HEK293T (cell line): ENCODE data around the gene SHD.

Experiments used
- CTCF ChIA-PET: fragments of 350-600 bp; formaldehyde crosslinking; extraction: SDS; loops from one replicate; lab custom pipeline; 2021; ENCODE audit warnings: antibody characterized with exemption, inconsistent platforms; lab: Yijun Ruan, JAX
- POLR2A ChIA-PET: fragments of 350-600 bp; formaldehyde crosslinking; extraction: SDS; loops from one replicate; lab custom pipeline; 2020; ENCODE audit warnings: antibody characterized with exemption, inconsistent platforms; lab: Yijun Ruan, JAX
- DNase-seq: peaks from one replicate; pipeline ENCODE4 v3.0.0; 2012; ENCODE audit warnings: mixed read lengths; ENCODE audit errors: extremely low spot score
- ARNT ChIP-seq: fragments of 450-650 bp; IDR thresholded peaks from 2 replicates; pipeline ENCODE4 v1.6.1; 2017; ENCODE audit warnings: mild to moderate bottlenecking
- BHLHE40 ChIP-seq: fragments of 450-650 bp; IDR thresholded peaks from 2 replicates; pipeline ENCODE4 v1.6.1; 2016; ENCODE audit warnings: mild to moderate bottlenecking, moderate library complexity, borderline replicate concordance
- CTBP1 ChIP-seq: fragments of 450-650 bp; IDR thresholded peaks from 2 replicates; pipeline ENCODE4 v1.6.1; 2016; ENCODE audit warnings: borderline replicate concordance
- ELF4 ChIP-seq: fragments of 450-650 bp; IDR thresholded peaks from 2 replicates; pipeline ENCODE4 v1.6.1; 2017; ENCODE audit warnings: antibody characterized with exemption
- FOXA1 ChIP-seq: fragments of 450-650 bp; IDR thresholded peaks from 2 replicates; pipeline ENCODE4 v1.6.1; 2016; ENCODE audit warnings: mild to moderate bottlenecking
- FOXK2 ChIP-seq: fragments of 450-650 bp; IDR thresholded peaks from 2 replicates; pipeline ENCODE4 v1.6.1; 2016; ENCODE audit warnings: mild to moderate bottlenecking
- FOXM1 ChIP-seq: fragments of 450-650 bp; IDR thresholded peaks from 2 replicates; pipeline ENCODE4 v1.6.1; 2017; ENCODE audit warnings: mild to moderate bottlenecking, borderline replicate concordance
- HDGF ChIP-seq: fragments of 450-650 bp; IDR thresholded peaks from 2 replicates; pipeline ENCODE4 v1.6.1; 2017; ENCODE audit warnings: antibody characterized with exemption, borderline replicate concordance
- L3MBTL2 ChIP-seq: fragments of 450-650 bp; conservative IDR thresholded peaks from 2 replicates; pipeline ENCODE4 v1.6.1; 2016; ENCODE audit warnings: mild to moderate bottlenecking
- LEF1 ChIP-seq: fragments of 450-650 bp; IDR thresholded peaks from 2 replicates; pipeline ENCODE4 v1.6.1; 2017; ENCODE audit warnings: mild to moderate bottlenecking, borderline replicate concordance
- NFRKB ChIP-seq: fragments of 450-650 bp; IDR thresholded peaks from 2 replicates; pipeline ENCODE4 v1.6.1; 2016; ENCODE audit warnings: mild to moderate bottlenecking, moderate library complexity
- SP1 ChIP-seq: fragments of 450-650 bp; IDR thresholded peaks from 2 replicates; pipeline ENCODE4 v1.6.1; 2017
- SUZ12 ChIP-seq: fragments of 450-650 bp; IDR thresholded peaks from 2 replicates; pipeline ENCODE4 v1.6.1; 2016; ENCODE audit warnings: mild to moderate bottlenecking
- TARDBP ChIP-seq: fragments of 450-650 bp; IDR thresholded peaks from 2 replicates; pipeline ENCODE4 v1.6.1; 2016
- ZNF384 ChIP-seq: fragments of 450-650 bp; IDR thresholded peaks from 2 replicates; pipeline ENCODE4 v1.6.1; 2016
- TF ChIP-seq, protein P1 (sequence below): fragments of 450-650 bp; IDR thresholded peaks from 2 replicates; pipeline ENCODE4 v1.6.1; 2016

The SHD gene

DNA sequence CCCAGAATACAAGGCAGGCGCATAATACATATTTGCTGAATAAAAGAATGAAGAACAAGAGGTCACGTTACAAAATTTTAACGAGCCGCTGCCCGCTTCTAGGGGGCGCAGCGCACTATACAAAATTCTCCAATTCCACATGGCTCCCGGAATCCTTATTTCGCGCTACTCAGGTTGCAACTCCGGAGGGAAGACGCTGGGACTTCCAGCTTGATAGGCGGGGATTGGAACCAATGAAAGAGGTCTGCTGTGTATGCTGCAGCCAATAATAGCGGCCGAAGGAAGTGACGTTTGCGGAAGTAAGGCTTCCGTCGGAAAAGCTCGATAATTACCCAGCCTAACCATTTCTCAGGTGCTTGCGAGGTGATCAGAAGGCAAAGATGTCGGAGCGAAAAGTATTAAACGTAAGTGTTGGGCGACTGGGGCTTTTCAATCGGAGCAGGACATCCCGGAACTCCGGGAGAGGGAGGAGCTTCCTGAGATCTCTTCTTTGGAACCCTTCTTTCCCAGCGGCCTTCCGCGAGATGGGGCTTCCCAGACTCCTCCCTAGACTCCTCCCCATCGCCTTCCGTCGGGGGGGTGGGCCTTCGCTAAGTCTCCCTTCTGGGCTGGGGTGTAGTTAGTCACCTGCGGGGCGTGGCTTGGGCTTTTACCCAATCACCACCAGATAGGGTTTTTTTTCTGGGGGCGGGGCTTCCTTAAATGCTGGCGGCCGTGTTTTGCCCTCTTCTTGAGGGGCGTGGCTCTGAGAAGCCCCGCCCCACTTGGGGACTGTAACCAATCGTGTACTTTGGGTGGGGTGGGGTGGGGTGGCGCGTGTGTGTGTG, 32.1 kb upstream of the SHD start, which contains the start of gene YJU2:
Gene YJU2, plus strand, starts transcription at position 314 of the 827 bp plus-strand sequence. Its CDS starts 67 bp downstream, at position 381.
- CTCF ChIA-PET: interaction anchor here (0.7 to 1.2 kb wide), 3 partner anchors 13 to 155 kb away, joined by 3 to 4 read pairs (median 3); no protein-coding TSS in a partner anchor
- peak; percentile 100 for DNase-seq
- TF ChIP-seq ELF4: peak; percentile 99
- TF ChIP-seq LEF1: peak; percentile 84
- TF ChIP-seq, protein P1, sequence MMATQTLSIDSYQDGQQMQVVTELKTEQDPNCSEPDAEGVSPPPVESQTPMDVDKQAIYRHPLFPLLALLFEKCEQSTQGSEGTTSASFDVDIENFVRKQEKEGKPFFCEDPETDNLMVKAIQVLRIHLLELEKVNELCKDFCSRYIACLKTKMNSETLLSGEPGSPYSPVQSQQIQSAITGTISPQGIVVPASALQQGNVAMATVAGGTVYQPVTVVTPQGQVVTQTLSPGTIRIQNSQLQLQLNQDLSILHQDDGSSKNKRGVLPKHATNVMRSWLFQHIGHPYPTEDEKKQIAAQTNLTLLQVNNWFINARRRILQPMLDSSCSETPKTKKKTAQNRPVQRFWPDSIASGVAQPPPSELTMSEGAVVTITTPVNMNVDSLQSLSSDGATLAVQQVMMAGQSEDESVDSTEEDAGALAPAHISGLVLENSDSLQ: peak; percentile 100
- TF ChIP-seq ZNF384: peak; percentile 72
- no peak for TF ChIP-seq BHLHE40
- TF ChIP-seq FOXM1: peak; percentile 87
- TF ChIP-seq TARDBP: 0 out of 2 replicates have a peak, but pooled peaks have one; percentile 13
- TF ChIP-seq SUZ12: no peak
- TF ChIP-seq CTBP1: peak; percentile 93
- TF ChIP-seq NFRKB: peak; percentile 87
- TF ChIP-seq ARNT: no peak
- TF ChIP-seq FOXA1: no peak
- TF ChIP-seq HDGF: 0 out of 2 replicates have a peak, but pooled peaks have one; percentile 23
- peak; percentile 59 for TF ChIP-seq SP1
- peak; percentile 61 for TF ChIP-seq L3MBTL2
- TF ChIP-seq FOXK2: no peak
- POLR2A ChIA-PET: interaction anchor here (0.7 to 1.3 kb wide), 11 partner anchors 9 to 485 kb away, joined by 3 to 20 read pairs (median 3); partner anchors contain the start of genes CHAF1A, FSD1, MPND and MRPL54

DNA sequence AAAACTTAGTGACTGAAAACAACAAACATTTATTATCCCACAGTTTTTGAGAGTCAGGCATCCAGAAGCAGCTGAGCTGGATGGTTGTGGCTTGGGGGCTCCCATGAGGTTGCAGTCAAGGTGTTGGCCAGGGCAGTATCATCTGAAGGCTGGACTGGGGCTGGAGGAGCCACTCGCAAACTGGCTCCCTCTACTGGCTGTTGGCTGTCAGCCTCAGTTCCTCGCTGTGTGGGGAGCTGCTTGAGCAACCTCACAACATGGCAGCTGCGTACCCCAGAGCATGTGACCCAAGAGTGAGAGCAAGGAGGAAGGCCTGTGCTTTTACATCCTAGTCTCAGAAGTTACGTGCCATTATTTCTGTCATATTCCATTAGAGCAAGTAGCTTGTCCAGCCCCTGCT, 22.5 kb upstream of the SHD start:
- ChIA-PET POLR2A (interaction anchor here (0.8 kb wide), 1 partner anchor 10 kb away, joined by 3 read pairs; the partner anchor contains the start of gene YJU2), CTCF (interaction anchor here (0.6 to 1.0 kb wide), 2 partner anchors 11 to 29 kb away, joined by 3 read pairs; no protein-coding TSS in a partner anchor)
- no peak for DNase-seq
- TF ChIP-seq, protein P1: no peak
- TF ChIP-seq SP1 (no peak), ARNT (no peak)

DNA sequence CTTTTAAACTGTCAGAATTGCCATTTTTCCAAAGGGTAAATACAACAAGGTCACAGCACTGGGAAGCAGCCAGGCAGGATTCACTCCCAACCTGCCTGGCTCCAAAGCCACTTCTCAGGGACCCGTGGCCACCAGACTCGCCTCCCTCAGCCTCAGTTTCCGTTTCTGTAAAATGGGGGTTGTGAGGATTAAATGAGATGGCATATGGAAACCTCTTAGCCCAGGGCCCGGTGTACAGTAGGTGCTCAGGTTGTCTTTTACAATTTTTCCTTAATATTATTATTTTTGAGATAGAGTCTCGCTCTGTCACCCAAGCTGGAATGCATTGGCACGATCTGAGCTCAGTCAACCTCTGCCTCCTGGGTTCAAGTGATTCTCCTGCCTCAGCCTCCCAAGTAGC, 22.0 kb upstream of the SHD start:
- ChIA-PET CTCF (interaction anchor here (0.6 to 1.0 kb wide), 2 partner anchors 11 to 29 kb away, joined by 3 read pairs; no protein-coding TSS in a partner anchor), POLR2A (interaction anchor here (0.8 kb wide), 1 partner anchor 10 kb away, joined by 3 read pairs; the partner anchor contains the start of gene YJU2)
- TF ChIP-seq ARNT (no peak), FOXM1 (no peak), SP1 (no peak), ZNF384 (no peak), FOXK2 (no peak), LEF1 (no peak), FOXA1 (no peak), NFRKB (no peak), ELF4 (no peak), CTBP1 (no peak), SUZ12 (no peak), TARDBP (no peak), L3MBTL2 (no peak), HDGF (no peak), BHLHE40 (no peak)
- TF ChIP-seq, protein P1: no peak
- no peak for DNase-seq

DNA sequence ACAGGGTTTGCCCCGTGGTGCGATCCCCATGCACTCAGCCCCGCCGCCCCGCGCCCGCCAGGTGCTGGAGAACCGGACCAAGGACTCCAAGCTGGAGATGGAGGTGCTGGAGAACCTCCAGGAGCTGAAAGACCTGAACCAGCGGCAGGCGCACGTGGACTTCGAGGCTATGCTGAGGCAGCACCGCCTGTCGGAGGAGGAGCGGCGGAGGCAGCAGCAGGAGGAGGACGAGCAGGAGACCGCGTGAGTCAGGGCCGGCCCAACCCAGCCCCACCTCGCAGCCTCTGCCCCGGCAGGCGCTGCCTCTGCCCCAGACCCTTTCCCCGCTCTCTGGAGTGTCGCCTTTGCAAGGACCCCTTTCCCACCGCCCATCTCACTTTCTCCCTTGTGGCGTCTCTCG, 20.9 kb upstream of the SHD start:
- ChIA-PET CTCF (interaction anchor here (0.6 kb wide), 1 partner anchor 73 kb away, joined by 3 read pairs; no protein-coding TSS in a partner anchor), POLR2A (interaction anchor here (1.1 kb wide), 1 partner anchor 11 kb away, joined by 3 read pairs; the partner anchor contains the start of gene YJU2)
- TF ChIP-seq ELF4: no peak
- no peak for TF ChIP-seq TARDBP
- TF ChIP-seq, protein P1: no peak
- no peak for TF ChIP-seq SP1
- TF ChIP-seq CTBP1: no peak
- DNase-seq: no peak

DNA sequence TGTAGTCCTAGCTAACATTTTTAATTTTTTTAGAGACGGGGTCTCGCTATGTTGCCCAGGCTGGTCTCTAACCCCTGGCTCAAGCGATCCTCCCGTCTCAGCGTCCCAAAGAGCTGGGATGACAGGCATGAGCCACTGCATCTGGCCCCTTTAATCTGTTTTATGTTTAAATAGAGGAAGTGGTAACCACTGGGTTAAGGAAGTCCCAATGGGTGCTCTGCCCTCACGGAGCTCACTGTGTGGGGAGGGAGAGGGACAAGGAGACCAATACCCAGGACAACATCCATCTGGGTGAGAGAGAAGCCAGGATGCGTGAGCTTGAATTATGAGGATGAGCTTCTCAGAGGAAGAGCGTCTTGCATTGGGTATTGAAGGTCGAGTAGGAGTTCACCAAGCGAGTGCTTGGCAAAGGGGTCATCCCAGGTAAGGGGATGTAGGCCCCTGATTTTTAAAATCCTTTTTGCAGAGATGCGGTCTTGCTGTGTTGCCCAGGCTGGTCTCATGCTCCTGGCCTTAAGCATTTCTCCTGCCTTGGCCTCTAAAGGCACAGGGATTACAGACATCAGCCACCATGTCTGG, 18.4 kb upstream of the SHD start:
- no peak for DNase-seq
- CTCF ChIA-PET: interaction anchor here (1.6 kb wide), 1 partner anchor 92 kb away, joined by 7 read pairs; no protein-coding TSS in a partner anchor

More for the DNA sequence above, 18.4 kb upstream of the SHD start:
- no peak for TF ChIP-seq LEF1
- TF ChIP-seq ZNF384: no peak
- no peak for TF ChIP-seq ARNT
- TF ChIP-seq NFRKB: no peak
- TF ChIP-seq SUZ12: no peak
- TF ChIP-seq FOXK2: no peak
- no peak for TF ChIP-seq SP1
- no peak for TF ChIP-seq CTBP1
- no peak for TF ChIP-seq BHLHE40
- TF ChIP-seq, protein P1: no peak
- TF ChIP-seq HDGF: no peak
- TF ChIP-seq FOXA1: no peak
- TF ChIP-seq FOXM1: no peak
- TF ChIP-seq TARDBP: no peak
- no peak for TF ChIP-seq L3MBTL2
- TF ChIP-seq ELF4: no peak
- POLR2A ChIA-PET: no interaction called here
